B cell (primary cell): Measurements from ENCODE around the gene MEF2C. TPM values are rescaled to one million over a fixed set of nuclear protein-coding genes. Genes with fewer than 3 reads are reported as not detected.
A peak's percentile ranks its signal among the peaks of the same experiment; 100 is the strongest.

Experiments used
- ATAC-seq: fragments of 200-7000 bp; cut with Tn5 transposase; one replicate; pipeline ENCODE4 v1.10.0; 2021; ENCODE audit warnings: low read depth, mild to moderate bottlenecking, moderate number of reproducible peaks, moderate library complexity
- CTCF ChIA-PET: fragments of 350-600 bp; sonication (Branson Sonifier 250); formaldehyde crosslinking; loops from one replicate; lab custom pipeline; 2021; ENCODE audit warnings: antibody characterized with exemption, inconsistent platforms; lab: Charles Lee
- POLR2A ChIA-PET: fragments of 350-600 bp; sonication (Branson Sonifier 250); formaldehyde crosslinking; loops from one replicate; lab custom pipeline; 2021; ENCODE audit warnings: antibody characterized with exemption; lab: Charles Lee
- DNase-seq: peaks from one replicate; pipeline ENCODE4 v3.0.0; 2013
- H2AFZ ChIP-seq: 2 replicates; pipeline ENCODE4 v1.6.1; 2012; ENCODE audit warnings: mild to moderate bottlenecking, low read depth, low read length; ENCODE audit not compliant: insufficient read depth, poor library complexity, severe bottlenecking
- H3K27ac ChIP-seq, 2 donors: 1 replicate in 1 of 2; 2 replicates in 1 of 2; pipeline ENCODE4 v1.5.1; 2012 to 2013; ENCODE audit warnings: low read length in 2 of 2, mild to moderate bottlenecking in 2 of 2, moderate library complexity in 1 of 2
- H3K27me3 ChIP-seq, 4 experiments: fragments of 200-600 bp in 1 of 4; sonication (generic) in 1 of 4; replicated peaks in 1 of 4; 1 replicate in 2 of 4; 2 replicates in 2 of 4; pipeline versions ENCODE4 v1.6.1 to v1.7.0; 2013 to 2016; ENCODE audit warnings: low read length in 3 of 4, mild to moderate bottlenecking in 2 of 4, mixed read lengths in 1 of 4, moderate library complexity in 1 of 4; ENCODE audit not compliant: insufficient read depth in 4 of 4, control insufficient read depth in 3 of 4; ENCODE audit errors: control extremely low read depth in 1 of 4
- H3K36me3 ChIP-seq, 2 experiments: replicated peaks in 1 of 2; 1 replicate in 1 of 2; 2 replicates in 1 of 2; pipeline versions ENCODE4 v1.6.1 to v1.7.1; 2013; ENCODE audit warnings: low read length in 1 of 2; ENCODE audit not compliant: insufficient read depth in 2 of 2, control insufficient read depth in 1 of 2; ENCODE audit errors: control extremely low read depth in 1 of 2, extremely low read depth in 1 of 2
- H3K4me1 ChIP-seq, 2 donors: fragments of 200-600 bp in 1 of 2; sonication (generic) in 1 of 2; 1 replicate in 1 of 2; 2 replicates in 1 of 2; pipeline versions ENCODE4 v1.5.1 to v1.6.1; 2013 to 2017; ENCODE audit warnings: low read length in 2 of 2; ENCODE audit not compliant: control insufficient read depth in 2 of 2, insufficient read depth in 2 of 2
- H3K4me2 ChIP-seq: replicated peaks from 2 replicates; pipeline ENCODE3; 2012; ENCODE audit warnings: mild to moderate bottlenecking, low read depth, low read length; ENCODE audit not compliant: poor library complexity, severe bottlenecking
- H3K4me3 ChIP-seq, 5 experiments: fragments of 200-600 bp in 1 of 5; sonication (generic) in 1 of 5; 1 replicate in 3 of 5; 2 replicates in 2 of 5; pipeline versions ENCODE4 v1.5.1 to v1.7.0; 2011 to 2016; ENCODE audit warnings: low read length in 4 of 5, mild to moderate bottlenecking in 4 of 5, low read depth in 2 of 5, control low read depth in 1 of 5, moderate library complexity in 1 of 5; ENCODE audit not compliant: insufficient read depth in 1 of 5; ENCODE audit errors: control extremely low read depth in 1 of 5, extremely low read depth in 1 of 5
- H3K79me2 ChIP-seq: fragments of 200-600 bp; sonication (generic); one replicate; pipeline ENCODE4 v1.6.0; 2016; ENCODE audit warnings: low read length; ENCODE audit not compliant: control insufficient read depth, insufficient read depth
- H3K9ac ChIP-seq: fragments of 200-600 bp; sonication (generic); 2 replicates; pipeline ENCODE4 v1.6.1; 2017; ENCODE audit warnings: mild to moderate bottlenecking, low read length, moderate library complexity
- H3K9me3 ChIP-seq, 3 donors: one replicate each; pipeline versions ENCODE4 v1.6.1 to v1.7.1; 2013; ENCODE audit warnings: low read length in 2 of 3; ENCODE audit not compliant: control insufficient read depth in 2 of 3, insufficient read depth in 1 of 3; ENCODE audit errors: control extremely low read depth in 1 of 3
- H4K20me1 ChIP-seq: 2 replicates; pipeline ENCODE4 v1.6.0; 2012; ENCODE audit warnings: mild to moderate bottlenecking, low read length; ENCODE audit not compliant: insufficient read depth, control insufficient read depth, poor library complexity, severe bottlenecking
- H3K27ac Mint-ChIP-seq: one replicate; pipeline ENCODE4 v1.8.0; 2021; ENCODE audit warnings: mixed read lengths
- H3K27me3 Mint-ChIP-seq: one replicate; pipeline ENCODE4 v1.8.0; 2021; ENCODE audit warnings: mixed read lengths
- H3K4me1 Mint-ChIP-seq: one replicate; pipeline ENCODE4 v1.8.0; 2021; ENCODE audit warnings: mixed read lengths
- H3K4me3 Mint-ChIP-seq: one replicate; pipeline ENCODE4 v1.8.0; 2021; ENCODE audit warnings: mixed read lengths
- H3K9me3 Mint-ChIP-seq: one replicate; pipeline ENCODE4 v1.8.0; 2022; ENCODE audit warnings: mixed read lengths; ENCODE audit not compliant: insufficient read depth
- CTCF ChIP-seq: fragments of 200-600 bp; IDR thresholded peaks from one replicate; pipeline ENCODE4 v1.8.0; 2022; ENCODE audit warnings: antibody characterized with exemption, mild to moderate bottlenecking
- EZH2 ChIP-seq: IDR thresholded peaks from 2 replicates; pipeline ENCODE4 v1.6.1; 2012; ENCODE audit warnings: borderline replicate concordance, low read depth, mild to moderate bottlenecking, moderate library complexity, low read length; ENCODE audit not compliant: insufficient read depth, poor library complexity, severe bottlenecking
- WGBS: methylation state at CpG from one replicate; pipeline ENCODE4 v1.1.5; 2013; ENCODE audit warnings: missing lambda C conversion rate; ENCODE audit not compliant: insufficient coverage; 5-methylcytosine and 5-hydroxymethylcytosine counted together
- intact Hi-C: fragments of 100-400 bp; cut with micrococcal nuclease; formaldehyde crosslinking; loops from one replicate; pipeline ENCODE4 v1.10.0; 2022
- polyA plus RNA-seq: library from polyadenylated mRNA; depleted of rRNA; stranded (reverse); fragments of >200 nt; gene quantifications from 2 replicates; pipeline ENCODE4 v1.2.3, GENCODE V29; 2012
- total RNA-seq, 2 donors: library from RNA; stranded (reverse); fragments of 120-200 nt in 1 of 2; gene quantifications; 1 replicate in 1 of 2; 2 replicates in 1 of 2; pipeline versions ENCODE4 v1.2.3 to v1.2.4, GENCODE V29; 2013 to 2022

Gene MEF2C
- total and polyA plus RNA-seq, 2 donors (not counting 1 experiment from before 2014, with no cell fraction given): 97.4 to 354 TPM

DNA sequence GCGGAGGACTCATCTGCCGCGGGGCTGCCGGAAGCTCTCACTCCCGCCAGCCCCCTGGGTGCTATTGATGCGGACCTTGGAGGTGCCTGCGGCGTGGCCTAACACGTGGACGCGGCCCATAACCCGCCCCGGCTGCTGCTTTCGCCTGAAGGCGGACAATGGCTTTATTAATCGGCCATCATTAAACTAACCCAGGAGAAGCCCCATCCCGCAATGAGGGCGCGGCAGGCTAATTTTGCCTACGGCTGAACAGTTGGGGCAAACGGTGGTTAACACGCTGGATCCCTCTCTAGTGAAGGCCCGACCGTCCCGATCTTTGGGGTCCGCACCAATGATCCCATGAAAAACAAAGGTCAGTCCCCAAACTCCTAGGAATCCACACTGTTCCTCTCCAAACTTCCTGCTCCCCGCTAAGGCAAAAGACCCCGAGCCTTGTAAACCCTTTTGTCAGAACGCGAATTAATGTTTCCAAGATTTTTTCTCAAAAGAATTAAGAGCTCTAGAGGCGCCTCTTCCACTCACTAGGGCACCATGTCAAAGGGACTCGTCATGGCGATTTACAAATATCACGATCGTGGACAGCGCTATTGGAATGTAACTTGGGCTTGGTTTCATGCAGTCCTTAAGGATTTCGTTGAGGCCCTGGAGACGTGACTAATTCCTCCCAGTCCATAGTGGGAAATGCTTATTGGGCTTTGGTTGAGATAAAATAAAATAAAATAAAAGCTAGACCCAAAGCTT lies 193.1 kb downstream of the MEF2C start:
- H3K27me3 ChIP-seq: peaks cover 3 to 99% (median 90%) of the 10 kb centered on the region in 4 experiments
- no peak overlapping the region for H3K4me2 ChIP-seq
- POLR2A ChIA-PET: interaction anchor here (1.2 kb wide), 1 partner anchor 16 kb away, joined by 3 read pairs; no protein-coding TSS in a partner anchor
- H3K27ac ChIP-seq: no peak overlapping the region
- H3K9ac ChIP-seq: no peak overlapping the region
- intact Hi-C loops: loop anchor here (2.0 to 5.0 kb wide), 3 partner anchors 15 to 548 kb away; no protein-coding TSS in a partner anchor
- no peak overlapping the region for H3K4me3 ChIP-seq
- no peak overlapping the region for H3K4me3 Mint-ChIP-seq
- no peaks in the 10 kb centered on the region for H3K79me2 ChIP-seq
- H3K36me3 ChIP-seq: no peaks in the 10 kb centered on the region
- TF ChIP-seq EZH2: no peak
- WGBS: 14% methylated on average over 35 of the region's 38 CpGs
- H3K4me1 ChIP-seq: peaks cover 40 to 52% of the 10 kb centered on the region in 2 donors
- H2AFZ ChIP-seq: no peak overlapping the region
- H3K9me3 Mint-ChIP-seq: peaks cover 5% of the 10 kb centered on the region
- no peak overlapping the region for H3K27ac Mint-ChIP-seq
- CTCF ChIA-PET: interaction anchor here (1.2 to 4.6 kb wide), 16 partner anchors 9 to 1696 kb away, joined by 3 to 99 read pairs (median 10); no protein-coding TSS in a partner anchor
- ATAC-seq (no peak), DNase-seq (peak; percentile 45)
- peaks cover 85% of the 10 kb centered on the region for H3K27me3 Mint-ChIP-seq
- peaks cover 0 to 73% (median 51%) of the 10 kb centered on the region in 3 donors for H3K9me3 ChIP-seq
- H3K4me1 Mint-ChIP-seq: peaks cover 29% of the 10 kb centered on the region
- no peaks in the 10 kb centered on the region for H4K20me1 ChIP-seq

DNA sequence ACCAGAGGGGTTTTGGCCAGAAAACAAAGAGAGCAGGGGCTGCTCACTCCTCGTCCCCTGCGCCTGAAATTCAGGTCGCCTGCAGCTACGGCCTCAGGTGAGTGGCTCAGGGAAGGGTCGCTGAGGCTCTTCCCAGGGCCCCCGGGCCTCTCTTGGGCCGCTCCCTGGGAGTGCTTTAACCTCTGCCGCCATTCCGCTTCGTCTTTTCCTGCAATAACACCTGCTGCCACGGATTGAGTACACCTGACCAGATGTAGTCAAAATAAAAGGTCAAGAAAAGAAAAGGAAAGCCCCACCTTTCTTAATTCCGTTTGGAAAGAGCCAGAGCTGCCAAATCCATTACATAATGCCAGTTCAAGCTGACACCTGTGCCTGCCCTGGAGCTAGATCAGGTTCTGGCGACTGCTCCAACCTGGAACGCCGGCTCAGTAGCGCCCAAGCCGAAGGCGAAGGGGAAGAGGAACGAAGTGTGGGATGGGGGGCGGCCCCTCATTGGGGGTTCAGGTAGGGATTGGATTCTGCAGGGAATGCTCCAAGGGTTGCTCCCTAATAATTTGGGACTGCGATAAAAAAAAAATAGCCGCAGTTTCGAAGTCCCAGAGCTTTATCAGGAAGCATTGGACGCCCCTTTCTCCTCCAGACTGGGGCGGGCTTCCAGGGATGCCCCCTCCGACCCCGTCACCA lies 193.9 kb downstream of the MEF2C start:
- H3K27me3 ChIP-seq: peaks cover 3 to 99% (median 91%) of the 10 kb centered on the region in 4 experiments
- no peak overlapping the region for H3K27ac ChIP-seq
- ChIA-PET POLR2A (no interaction called here), CTCF (interaction anchor here (1.2 to 4.6 kb wide), 7 partner anchors 8 to 908 kb away, joined by 3 to 99 read pairs (median 26); no protein-coding TSS in a partner anchor)
- H3K4me3 Mint-ChIP-seq: no peak overlapping the region
- no peak overlapping the region for H3K4me2 ChIP-seq
- peaks cover 40 to 55% of the 10 kb centered on the region in 2 donors for H3K4me1 ChIP-seq
- H3K79me2 ChIP-seq: no peaks in the 10 kb centered on the region
- no peak for ATAC-seq
- no peak overlapping the region for H3K9ac ChIP-seq
- H3K36me3 ChIP-seq: no peaks in the 10 kb centered on the region
- no peak overlapping the region for H3K4me3 ChIP-seq
- no peak overlapping the region for H3K27ac Mint-ChIP-seq
- no peak overlapping the region for H2AFZ ChIP-seq
- peaks cover 29% of the 10 kb centered on the region for H3K4me1 Mint-ChIP-seq
- peak; percentile 43 for DNase-seq
- H3K9me3 ChIP-seq: peaks cover 0 to 73% (median 52%) of the 10 kb centered on the region in 3 donors
- intact Hi-C loops: no loop called here
- no peaks in the 10 kb centered on the region for H4K20me1 ChIP-seq
- H3K9me3 Mint-ChIP-seq: peaks cover 5% of the 10 kb centered on the region
- TF ChIP-seq CTCF: no peak
- peak; percentile 56 for TF ChIP-seq EZH2
- peaks cover 80% of the 10 kb centered on the region for H3K27me3 Mint-ChIP-seq
- WGBS: 15% methylated on average over 23 of the region's 27 CpGs
